Measurements from ENCODE around the gene SLC12A6.

Gene SLC12A6

GRCh38 chr15:34318277-34319079 lies 19.1 kb downstream of the SLC12A6 start:
- no peaks in the 10 kb centered on the region for H3K36me3 ChIP-seq (ENCODE audit: control insufficient read depth, insufficient read depth, low read length)
- H3K9ac ChIP-seq (ENCODE audit: low read depth, low read length): no peak overlapping the region
- peak overlapping the region; percentile 38 for H3K4me3 ChIP-seq (ENCODE audit: low read depth, low read length)
- no peaks in the 10 kb centered on the region for H3K9me3 ChIP-seq (ENCODE audit: control insufficient read depth, insufficient read depth, low read length)
- H3K4me1 ChIP-seq (ENCODE audit: control insufficient read depth, insufficient read depth, low read length): no peaks in the 10 kb centered on the region
- no peaks in the 10 kb centered on the region for H3K27me3 ChIP-seq (ENCODE audit: control insufficient read depth, insufficient read depth, low read length)

GRCh38 chr15:34314491-34315490 lies 22.8 kb downstream of the SLC12A6 start:
- no peaks in the 10 kb centered on the region for H3K4me1 ChIP-seq (ENCODE audit: control insufficient read depth, insufficient read depth, low read length)
- H3K36me3 ChIP-seq (ENCODE audit: control insufficient read depth, insufficient read depth, low read length): no peaks in the 10 kb centered on the region
- H3K4me3 ChIP-seq (ENCODE audit: low read depth, low read length): no peak overlapping the region
- no peaks in the 10 kb centered on the region for H3K27me3 ChIP-seq (ENCODE audit: control insufficient read depth, insufficient read depth, low read length)
- no peaks in the 10 kb centered on the region for H3K9me3 ChIP-seq (ENCODE audit: control insufficient read depth, insufficient read depth, low read length)
- no peak overlapping the region for H3K9ac ChIP-seq (ENCODE audit: low read depth, low read length)

GRCh38 chr15:34311563-34311962 lies 26.0 kb downstream of the SLC12A6 start:
- H3K9me3 ChIP-seq (ENCODE audit: control insufficient read depth, insufficient read depth, low read length): no peaks in the 10 kb centered on the region
- H3K27me3 ChIP-seq (ENCODE audit: control insufficient read depth, insufficient read depth, low read length): no peaks in the 10 kb centered on the region
- H3K4me1 ChIP-seq (ENCODE audit: control insufficient read depth, insufficient read depth, low read length): no peaks in the 10 kb centered on the region
- H3K9ac ChIP-seq (ENCODE audit: low read depth, low read length): no peak overlapping the region
- no peaks in the 10 kb centered on the region for H3K36me3 ChIP-seq (ENCODE audit: control insufficient read depth, insufficient read depth, low read length)
- H3K4me3 ChIP-seq (ENCODE audit: low read depth, low read length): no peak overlapping the region

- H3K9ac ChIP-seq (ENCODE audit: low read depth, low read length): no peak overlapping the region
- no peaks in the 10 kb centered on the region for H3K36me3 ChIP-seq (ENCODE audit: control insufficient read depth, insufficient read depth, low read length)
Observed at GRCh38 chr15:34304613-34305012, 33.0 kb downstream of the SLC12A6 start.

GRCh38 chr15:34301058-34301457 lies 36.5 kb downstream of the SLC12A6 start:
- Histone ChIP-seq H3K9ac (ENCODE audit: low read depth, low read length) (no peak overlapping the region), H3K4me1 (ENCODE audit: control insufficient read depth, insufficient read depth, low read length) (no peaks in the 10 kb centered on the region), H3K9me3 (ENCODE audit: control insufficient read depth, insufficient read depth, low read length) (no peaks in the 10 kb centered on the region)

More at GRCh38 chr15:34304613-34305012, 33.0 kb downstream of the SLC12A6 start:
- no peaks in the 10 kb centered on the region for H3K4me1 ChIP-seq (ENCODE audit: control insufficient read depth, insufficient read depth, low read length)
- no peak overlapping the region for H3K4me3 ChIP-seq (ENCODE audit: low read depth, low read length)
- no peaks in the 10 kb centered on the region for H3K27me3 ChIP-seq (ENCODE audit: control insufficient read depth, insufficient read depth, low read length)
- no peaks in the 10 kb centered on the region for H3K9me3 ChIP-seq (ENCODE audit: control insufficient read depth, insufficient read depth, low read length)

GRCh38 chr15:34297059-34297458 lies 40.5 kb downstream of the SLC12A6 start:
- no peaks in the 10 kb centered on the region for H3K27me3 ChIP-seq (ENCODE audit: control insufficient read depth, insufficient read depth, low read length)
- no peak overlapping the region for H3K4me3 ChIP-seq (ENCODE audit: low read depth, low read length)
- no peak overlapping the region for H3K9ac ChIP-seq (ENCODE audit: low read depth, low read length)
- H3K36me3 ChIP-seq (ENCODE audit: control insufficient read depth, insufficient read depth, low read length): no peaks in the 10 kb centered on the region
- no peaks in the 10 kb centered on the region for H3K9me3 ChIP-seq (ENCODE audit: control insufficient read depth, insufficient read depth, low read length)
- no peaks in the 10 kb centered on the region for H3K4me1 ChIP-seq (ENCODE audit: control insufficient read depth, insufficient read depth, low read length)

More at GRCh38 chr15:34301058-34301457, 36.5 kb downstream of the SLC12A6 start:
- Histone ChIP-seq H3K36me3 (ENCODE audit: control insufficient read depth, insufficient read depth, low read length) (no peaks in the 10 kb centered on the region), H3K4me3 (ENCODE audit: low read depth, low read length) (no peak overlapping the region), H3K27me3 (ENCODE audit: control insufficient read depth, insufficient read depth, low read length) (no peaks in the 10 kb centered on the region)

- Histone ChIP-seq H3K4me3 (ENCODE audit: low read depth, low read length) (no peak overlapping the region), H3K4me1 (ENCODE audit: control insufficient read depth, insufficient read depth, low read length) (no peaks in the 10 kb centered on the region), H3K9me3 (ENCODE audit: control insufficient read depth, insufficient read depth, low read length) (no peaks in the 10 kb centered on the region), H3K36me3 (ENCODE audit: control insufficient read depth, insufficient read depth, low read length) (no peaks in the 10 kb centered on the region), H3K9ac (ENCODE audit: low read depth, low read length) (no peak overlapping the region), H3K27me3 (ENCODE audit: control insufficient read depth, insufficient read depth, low read length) (no peaks in the 10 kb centered on the region)
Observed at GRCh38 chr15:34292621-34293020, 45.0 kb downstream of the SLC12A6 start.

GRCh38 chr15:34284937-34285336 lies 52.6 kb downstream of the SLC12A6 start:
- no peak overlapping the region for H3K4me3 ChIP-seq (ENCODE audit: low read depth, low read length)
- H3K9me3 ChIP-seq (ENCODE audit: control insufficient read depth, insufficient read depth, low read length): no peaks in the 10 kb centered on the region
- H3K4me1 ChIP-seq (ENCODE audit: control insufficient read depth, insufficient read depth, low read length): no peaks in the 10 kb centered on the region
- H3K9ac ChIP-seq (ENCODE audit: low read depth, low read length): no peak overlapping the region
- no peaks in the 10 kb centered on the region for H3K36me3 ChIP-seq (ENCODE audit: control insufficient read depth, insufficient read depth, low read length)
- no peaks in the 10 kb centered on the region for H3K27me3 ChIP-seq (ENCODE audit: control insufficient read depth, insufficient read depth, low read length)

GRCh38 chr15:34282384-34282783 lies 55.2 kb downstream of the SLC12A6 start:
- Histone ChIP-seq H3K27me3 (ENCODE audit: control insufficient read depth, insufficient read depth, low read length) (no peaks in the 10 kb centered on the region), H3K9ac (ENCODE audit: low read depth, low read length) (no peak overlapping the region), H3K4me3 (ENCODE audit: low read depth, low read length) (no peak overlapping the region), H3K4me1 (ENCODE audit: control insufficient read depth, insufficient read depth, low read length) (no peaks in the 10 kb centered on the region), H3K9me3 (ENCODE audit: control insufficient read depth, insufficient read depth, low read length) (no peaks in the 10 kb centered on the region), H3K36me3 (ENCODE audit: control insufficient read depth, insufficient read depth, low read length) (no peaks in the 10 kb centered on the region)

- Histone ChIP-seq H3K9me3 (ENCODE audit: control insufficient read depth, insufficient read depth, low read length) (no peaks in the 10 kb centered on the region), H3K27me3 (ENCODE audit: control insufficient read depth, insufficient read depth, low read length) (no peaks in the 10 kb centered on the region), H3K4me3 (ENCODE audit: low read depth, low read length) (no peak overlapping the region), H3K36me3 (ENCODE audit: control insufficient read depth, insufficient read depth, low read length) (no peaks in the 10 kb centered on the region), H3K4me1 (ENCODE audit: control insufficient read depth, insufficient read depth, low read length) (no peaks in the 10 kb centered on the region), H3K9ac (ENCODE audit: low read depth, low read length) (no peak overlapping the region)
Observed at GRCh38 chr15:34280193-34280592, 57.4 kb downstream of the SLC12A6 start.

- H3K27me3 ChIP-seq (ENCODE audit: control insufficient read depth, insufficient read depth, low read length): no peaks in the 10 kb centered on the region
- H3K4me1 ChIP-seq (ENCODE audit: control insufficient read depth, insufficient read depth, low read length): no peaks in the 10 kb centered on the region
- no peaks in the 10 kb centered on the region for H3K36me3 ChIP-seq (ENCODE audit: control insufficient read depth, insufficient read depth, low read length)
- no peak overlapping the region for H3K9ac ChIP-seq (ENCODE audit: low read depth, low read length)
- H3K4me3 ChIP-seq (ENCODE audit: low read depth, low read length): no peak overlapping the region
- H3K9me3 ChIP-seq (ENCODE audit: control insufficient read depth, insufficient read depth, low read length): no peaks in the 10 kb centered on the region
Observed at GRCh38 chr15:34279368-34279767, 58.2 kb downstream of the SLC12A6 start.
